HepG2 (cell line): ENCODE data around the gene SIK2. TPM values are rescaled to one million over a fixed set of nuclear protein-coding genes. Genes with fewer than 3 reads are reported as not detected.

Source experiments
- BRCA1 ChIP-seq: sonication (generic); formaldehyde crosslinking; IDR thresholded peaks from 2 replicates; pipeline ENCODE4 v1.4.0; 2020; ENCODE audit warnings: missing genetic modification reagents
- HHEX ChIP-seq: IDR thresholded peaks from 2 replicates; pipeline ENCODE4 v1.6.1; 2016; ENCODE audit warnings: control low read depth
- HIC2 ChIP-seq: sonication (generic); formaldehyde crosslinking; IDR thresholded peaks from 2 replicates; pipeline ENCODE4 v1.9.0; 2022; ENCODE audit warnings: low read depth, missing genetic modification reagents
- KDM2A ChIP-seq: sonication (generic); formaldehyde crosslinking; IDR thresholded peaks from 2 replicates; pipeline ENCODE4 v1.4.0; 2020; ENCODE audit warnings: low read depth, missing genetic modification reagents, borderline replicate concordance
- KLF13 ChIP-seq: sonication (generic); formaldehyde crosslinking; IDR thresholded peaks from 2 replicates; pipeline ENCODE4 v1.4.0; 2020; ENCODE audit warnings: mild to moderate bottlenecking, missing genetic modification reagents
- MAZ ChIP-seq, 2 experiments: sonication (generic) in 1 of 2; formaldehyde crosslinking in 1 of 2; IDR thresholded peaks; 2 replicates each; pipeline versions ENCODE4 v1.5.0 to v1.6.1; 2012 to 2020; ENCODE audit warnings: low read depth in 2 of 2, mild to moderate bottlenecking in 2 of 2, borderline replicate concordance in 1 of 2, improper control_type of control experiment in 1 of 2, low read length in 1 of 2, missing genetic modification reagents in 1 of 2, moderate library complexity in 1 of 2
- RORA ChIP-seq: sonication (generic); formaldehyde crosslinking; IDR thresholded peaks from 2 replicates; pipeline ENCODE4 v1.5.0; 2020; ENCODE audit warnings: mild to moderate bottlenecking, missing genetic modification reagents, moderate library complexity
- SALL2 ChIP-seq: sonication (generic); formaldehyde crosslinking; IDR thresholded peaks from 2 replicates; pipeline ENCODE4 v1.8.1; 2023; ENCODE audit warnings: mild to moderate bottlenecking, missing genetic modification reagents, inconsistent platforms
- SRSF4 ChIP-seq: fragments of 200-400 bp; formaldehyde crosslinking; IDR thresholded peaks from one replicate; pipeline ENCODE4 v1.6.1; 2018; ENCODE audit warnings: mild to moderate bottlenecking, low read depth, low read length, moderate library complexity; ENCODE audit not compliant: poor library complexity, severe bottlenecking
- ZNF296 ChIP-seq: sonication (generic); formaldehyde crosslinking; conservative IDR thresholded peaks from 2 replicates; pipeline ENCODE4 v1.5.0; 2020; ENCODE audit warnings: mild to moderate bottlenecking, missing genetic modification reagents
- ZNF775 ChIP-seq: sonication (generic); formaldehyde crosslinking; IDR thresholded peaks from 2 replicates; pipeline ENCODE4 v1.4.0; 2020; ENCODE audit warnings: missing genetic modification reagents, mild to moderate bottlenecking, moderate library complexity, borderline replicate concordance
- ZNF878 ChIP-seq: sonication (generic); formaldehyde crosslinking; IDR thresholded peaks from 2 replicates; pipeline ENCODE4 v1.8.1; 2023; ENCODE audit warnings: mild to moderate bottlenecking, missing genetic modification reagents, moderate library complexity
- ZSCAN20 ChIP-seq: sonication (generic); formaldehyde crosslinking; IDR thresholded peaks from 2 replicates; pipeline ENCODE4 v1.4.0; 2020; ENCODE audit warnings: missing genetic modification reagents, mild to moderate bottlenecking, borderline replicate concordance
- polyA plus RNA-seq, 8 experiments: library from polyadenylated mRNA; depleted of rRNA in 3 of 8; stranded (reverse) in 7 of 8; unstranded in 1 of 8; fragments of >200 nt; fragmentation: Illumina TruSeq in 4 of 8; extraction: Trizol in 4 of 8; gene quantifications; 2 replicates each; pipeline versions ENCODE4 v1.2.1 to v1.2.3, GENCODE V29; 2011 to 2016; ENCODE audit warnings: low read depth in 4 of 8, missing spikeins in 1 of 8, mixed read lengths in 1 of 8; ENCODE audit not compliant: insufficient read depth in 1 of 8
- total RNA-seq, 5 experiments: library from RNA; depleted of rRNA; stranded (reverse); fragments of >200 nt; fragmentation: Illumina TruSeq; extraction: Trizol; gene quantifications; 2 replicates each; pipeline ENCODE4 v1.2.3, GENCODE V29; 2016; ENCODE audit warnings: low read depth in 1 of 5
- TF ChIP-seq, protein P1 (sequence below): sonication (generic); formaldehyde crosslinking; IDR thresholded peaks from 2 replicates; pipeline ENCODE4 v1.9.0; 2021; ENCODE audit warnings: missing genetic modification reagents, borderline replicate concordance
- TF ChIP-seq, protein P2 (sequence below): sonication (generic); formaldehyde crosslinking; IDR thresholded peaks from 2 replicates; pipeline ENCODE4 v1.4.0; 2020; ENCODE audit warnings: missing genetic modification reagents, borderline replicate concordance
- TF ChIP-seq, protein P3 (sequence below): sonication (generic); formaldehyde crosslinking; IDR thresholded peaks from 2 replicates; pipeline ENCODE4 v1.8.0; 2022; ENCODE audit warnings: low read depth, missing genetic modification reagents

SIK2 gene
- total and polyA plus RNA-seq, 2 of the 13 experiments (the other 11 are each of a cell fraction or from before 2014, with no cell fraction given) = 8.1 to 15.4 TPM

GRCh38 chr11:111633248-111633647, 31.0 kb downstream of the SIK2 start (continued):
- TF ChIP-seq ZNF878 = peak; percentile 45; the same call in 1 of the 2 replicates
- no peak for TF ChIP-seq HIC2
- TF ChIP-seq BRCA1 (CRISPR knock-in tag) = no peak
- no peak for TF ChIP-seq ZSCAN20
- TF ChIP-seq, protein P1, sequence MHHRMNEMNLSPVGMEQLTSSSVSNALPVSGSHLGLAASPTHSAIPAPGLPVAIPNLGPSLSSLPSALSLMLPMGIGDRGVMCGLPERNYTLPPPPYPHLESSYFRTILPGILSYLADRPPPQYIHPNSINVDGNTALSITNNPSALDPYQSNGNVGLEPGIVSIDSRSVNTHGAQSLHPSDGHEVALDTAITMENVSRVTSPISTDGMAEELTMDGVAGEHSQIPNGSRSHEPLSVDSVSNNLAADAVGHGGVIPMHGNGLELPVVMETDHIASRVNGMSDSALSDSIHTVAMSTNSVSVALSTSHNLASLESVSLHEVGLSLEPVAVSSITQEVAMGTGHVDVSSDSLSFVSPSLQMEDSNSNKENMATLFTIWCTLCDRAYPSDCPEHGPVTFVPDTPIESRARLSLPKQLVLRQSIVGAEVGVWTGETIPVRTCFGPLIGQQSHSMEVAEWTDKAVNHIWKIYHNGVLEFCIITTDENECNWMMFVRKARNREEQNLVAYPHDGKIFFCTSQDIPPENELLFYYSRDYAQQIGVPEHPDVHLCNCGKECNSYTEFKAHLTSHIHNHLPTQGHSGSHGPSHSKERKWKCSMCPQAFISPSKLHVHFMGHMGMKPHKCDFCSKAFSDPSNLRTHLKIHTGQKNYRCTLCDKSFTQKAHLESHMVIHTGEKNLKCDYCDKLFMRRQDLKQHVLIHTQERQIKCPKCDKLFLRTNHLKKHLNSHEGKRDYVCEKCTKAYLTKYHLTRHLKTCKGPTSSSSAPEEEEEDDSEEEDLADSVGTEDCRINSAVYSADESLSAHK (CRISPR knock-in tag) = no peak
- 0 out of 2 replicates have a peak, but pooled peaks have one; percentile 41 for TF ChIP-seq HHEX (CRISPR knock-in tag)
- TF ChIP-seq KDM2A = no peak
- no peak for TF ChIP-seq MAZ (IDR thresholded peaks at IDR 0.05; ENCODE audit: borderline replicate concordance, low read depth, low read length)
- no peak for TF ChIP-seq MAZ (CRISPR knock-in tag; IDR thresholded peaks at IDR 0.05; ENCODE audit: low read depth)
- no peak for TF ChIP-seq SALL2 (CRISPR knock-in tag)
- no peak for TF ChIP-seq KLF13
- no peak for TF ChIP-seq SRSF4
- TF ChIP-seq, protein P2, sequence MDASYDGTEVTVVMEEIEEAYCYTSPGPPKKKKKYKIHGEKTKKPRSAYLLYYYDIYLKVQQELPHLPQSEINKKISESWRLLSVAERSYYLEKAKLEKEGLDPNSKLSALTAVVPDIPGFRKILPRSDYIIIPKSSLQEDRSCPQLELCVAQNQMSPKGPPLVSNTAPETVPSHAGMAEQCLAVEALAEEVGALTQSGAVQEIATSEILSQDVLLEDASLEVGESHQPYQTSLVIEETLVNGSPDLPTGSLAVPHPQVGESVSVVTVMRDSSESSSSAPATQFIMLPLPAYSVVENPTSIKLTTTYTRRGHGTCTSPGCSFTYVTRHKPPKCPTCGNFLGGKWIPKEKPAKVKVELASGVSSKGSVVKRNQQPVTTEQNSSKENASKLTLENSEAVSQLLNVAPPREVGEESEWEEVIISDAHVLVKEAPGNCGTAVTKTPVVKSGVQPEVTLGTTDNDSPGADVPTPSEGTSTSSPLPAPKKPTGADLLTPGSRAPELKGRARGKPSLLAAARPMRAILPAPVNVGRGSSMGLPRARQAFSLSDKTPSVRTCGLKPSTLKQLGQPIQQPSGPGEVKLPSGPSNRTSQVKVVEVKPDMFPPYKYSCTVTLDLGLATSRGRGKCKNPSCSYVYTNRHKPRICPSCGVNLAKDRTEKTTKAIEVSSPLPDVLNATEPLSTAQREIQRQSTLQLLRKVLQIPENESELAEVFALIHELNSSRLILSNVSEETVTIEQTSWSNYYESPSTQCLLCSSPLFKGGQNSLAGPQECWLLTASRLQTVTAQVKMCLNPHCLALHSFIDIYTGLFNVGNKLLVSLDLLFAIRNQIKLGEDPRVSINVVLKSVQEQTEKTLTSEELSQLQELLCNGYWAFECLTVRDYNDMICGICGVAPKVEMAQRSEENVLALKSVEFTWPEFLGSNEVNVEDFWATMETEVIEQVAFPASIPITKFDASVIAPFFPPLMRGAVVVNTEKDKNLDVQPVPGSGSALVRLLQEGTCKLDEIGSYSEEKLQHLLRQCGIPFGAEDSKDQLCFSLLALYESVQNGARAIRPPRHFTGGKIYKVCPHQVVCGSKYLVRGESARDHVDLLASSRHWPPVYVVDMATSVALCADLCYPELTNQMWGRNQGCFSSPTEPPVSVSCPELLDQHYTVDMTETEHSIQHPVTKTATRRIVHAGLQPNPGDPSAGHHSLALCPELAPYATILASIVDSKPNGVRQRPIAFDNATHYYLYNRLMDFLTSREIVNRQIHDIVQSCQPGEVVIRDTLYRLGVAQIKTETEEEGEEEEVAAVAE (CRISPR knock-in tag) = no peak
- no peak for TF ChIP-seq ZNF775 (CRISPR knock-in tag)
- no peak for TF ChIP-seq RORA (CRISPR knock-in tag)
- no peak for TF ChIP-seq ZNF296 (CRISPR knock-in tag)
- TF ChIP-seq, protein P3, sequence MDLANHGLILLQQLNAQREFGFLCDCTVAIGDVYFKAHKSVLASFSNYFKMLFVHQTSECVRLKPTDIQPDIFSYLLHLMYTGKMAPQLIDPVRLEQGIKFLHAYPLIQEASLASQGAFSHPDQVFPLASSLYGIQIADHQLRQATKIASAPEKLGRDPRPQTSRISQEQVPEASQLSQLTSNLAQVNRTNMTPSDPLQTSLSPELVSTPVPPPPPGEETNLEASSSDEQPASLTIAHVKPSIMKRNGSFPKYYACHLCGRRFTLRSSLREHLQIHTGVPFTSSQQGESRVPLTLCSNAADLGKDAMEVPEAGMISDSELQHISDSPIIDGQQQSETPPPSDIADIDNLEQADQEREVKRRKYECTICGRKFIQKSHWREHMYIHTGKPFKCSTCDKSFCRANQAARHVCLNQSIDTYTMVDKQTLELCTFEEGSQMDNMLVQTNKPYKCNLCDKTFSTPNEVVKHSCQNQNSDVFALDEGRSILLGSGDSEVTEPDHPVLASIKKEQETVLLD (CRISPR knock-in tag) = no peak
